ENCODE measurements around the gene ZNF444.

GRCh38 chr19:56096665-56097064 is 44.4 kb upstream of the ZNF444 start:
- TF ChIP-seq CTCF (conservative IDR thresholded peaks at IDR 0.05; ENCODE audit: low read length) = no peak
- TF ChIP-seq EZH2phosphoT487 (IDR thresholded peaks at IDR 0.05; ENCODE audit: borderline replicate concordance) = no peak
